CD14-positive monocyte (primary cell): Measurements from ENCODE around the gene PLA2G6. TPM values are rescaled to one million over a fixed set of nuclear protein-coding genes. Genes with fewer than 3 reads are reported as not detected.

Experiments used
- DNase-seq, 3 donors: peaks; one replicate each; pipeline ENCODE4 v3.0.0-alpha.2; 2011 to 2022
- H2AFZ ChIP-seq: 2 replicates; pipeline ENCODE4 v1.6.0; 2012; ENCODE audit warnings: mild to moderate bottlenecking, low read depth, low read length, inconsistent platforms; ENCODE audit not compliant: insufficient read depth, poor library complexity, severe bottlenecking
- H3K27ac ChIP-seq, 2 donors: 1 replicate in 1 of 2; 2 replicates in 1 of 2; pipeline ENCODE4 v1.5.1; 2012 to 2013; ENCODE audit warnings: low read length in 2 of 2, control low read depth in 1 of 2, inconsistent platforms in 1 of 2, low read depth in 1 of 2, mild to moderate bottlenecking in 1 of 2
- H3K27me3 ChIP-seq, 2 donors: one replicate each; pipeline versions ENCODE4 v1.6.0 to v1.6.1; 2011 to 2013; ENCODE audit warnings: low read length in 2 of 2; ENCODE audit not compliant: control insufficient read depth in 2 of 2, insufficient read depth in 2 of 2
- H3K36me3 ChIP-seq, 2 donors: replicated peaks in 1 of 2; 1 replicate in 1 of 2; 2 replicates in 1 of 2; pipeline versions ENCODE4 v1.5.1 to v1.6.1; 2012 to 2013; ENCODE audit warnings: low read length in 2 of 2, control low read depth in 1 of 2, inconsistent platforms in 1 of 2, mild to moderate bottlenecking in 1 of 2; ENCODE audit not compliant: insufficient read depth in 2 of 2, control insufficient read depth in 1 of 2
- H3K4me1 ChIP-seq, 2 donors: 1 replicate in 1 of 2; 2 replicates in 1 of 2; pipeline versions ENCODE4 v1.5.1 to v1.6.1; 2012 to 2013; ENCODE audit warnings: low read length in 2 of 2, control low read depth in 1 of 2, inconsistent platforms in 1 of 2, mild to moderate bottlenecking in 1 of 2, moderate library complexity in 1 of 2; ENCODE audit not compliant: insufficient read depth in 2 of 2, control insufficient read depth in 1 of 2
- H3K4me2 ChIP-seq: replicated peaks from 2 replicates; pipeline ENCODE3; 2012; ENCODE audit warnings: low read length, moderate library complexity, mild to moderate bottlenecking; ENCODE audit not compliant: poor library complexity, severe bottlenecking; ENCODE audit errors: extremely low read depth
- H3K4me3 ChIP-seq, 3 experiments: fragments of 200-600 bp in 1 of 3; sonication (generic) in 1 of 3; replicated peaks in 1 of 3; 1 replicate in 2 of 3; 2 replicates in 1 of 3; pipeline ENCODE4 v1.5.1; 2011 to 2013; ENCODE audit warnings: low read length in 3 of 3, mild to moderate bottlenecking in 3 of 3, control low read depth in 2 of 3, low read depth in 2 of 3, inconsistent platforms in 1 of 3, moderate library complexity in 1 of 3
- H3K79me2 ChIP-seq: 2 replicates; pipeline ENCODE4 v1.6.0; 2012; ENCODE audit warnings: mild to moderate bottlenecking, control low read depth, inconsistent platforms, low read length, moderate library complexity; ENCODE audit not compliant: insufficient read depth
- H3K9ac ChIP-seq: 2 replicates; pipeline ENCODE4 v1.6.0; 2017; ENCODE audit warnings: low read length, mild to moderate bottlenecking; ENCODE audit not compliant: insufficient read depth, poor library complexity, severe bottlenecking
- H3K9me3 ChIP-seq, 2 donors: replicated peaks in 1 of 2; 1 replicate in 1 of 2; 2 replicates in 1 of 2; pipeline versions ENCODE4 v1.5.1 to v1.6.1; 2012 to 2013; ENCODE audit warnings: low read length in 2 of 2, control low read depth in 1 of 2; ENCODE audit not compliant: control insufficient read depth in 1 of 2, insufficient read depth in 1 of 2
- H4K20me1 ChIP-seq: 2 replicates; pipeline ENCODE4 v1.6.0; 2012; ENCODE audit warnings: mild to moderate bottlenecking, low read length, control low read depth, moderate library complexity; ENCODE audit not compliant: insufficient read depth
- H3K27ac Mint-ChIP-seq, 7 donors: one replicate each; pipeline ENCODE4 v1.8.0; 2020; ENCODE audit warnings: mild to moderate bottlenecking in 7 of 7, mixed read lengths in 7 of 7, moderate library complexity in 6 of 7, inconsistent platforms in 2 of 7
- H3K27me3 Mint-ChIP-seq, 3 donors: one replicate each; pipeline ENCODE4 v1.8.0; 2021 to 2022; ENCODE audit warnings: low read depth in 3 of 3, mild to moderate bottlenecking in 3 of 3, mixed read lengths in 3 of 3, moderate library complexity in 3 of 3, inconsistent platforms in 1 of 3
- H3K36me3 Mint-ChIP-seq, 2 donors: one replicate each; pipeline ENCODE4 v1.8.0; 2020; ENCODE audit warnings: mixed read lengths in 2 of 2, inconsistent platforms in 1 of 2, mild to moderate bottlenecking in 1 of 2
- H3K4me1 Mint-ChIP-seq: one replicate; pipeline ENCODE4 v1.8.0; 2020; ENCODE audit warnings: mild to moderate bottlenecking, mixed read lengths
- H3K4me3 Mint-ChIP-seq, 2 donors: one replicate each; pipeline ENCODE4 v1.8.0; 2020; ENCODE audit warnings: mild to moderate bottlenecking in 2 of 2, mixed read lengths in 2 of 2, moderate library complexity in 1 of 2
- H3K9me3 Mint-ChIP-seq, 7 donors: one replicate each; pipeline ENCODE4 v1.8.0; 2020 to 2022; ENCODE audit warnings: mixed read lengths in 7 of 7, mild to moderate bottlenecking in 6 of 7, moderate library complexity in 6 of 7, inconsistent platforms in 2 of 7
- CTCF ChIP-seq: fragments of 200-600 bp; IDR thresholded peaks from one replicate; pipeline ENCODE4 v1.8.0; 2022; ENCODE audit warnings: antibody characterized with exemption, mild to moderate bottlenecking
- WGBS: methylation state at CpG from one replicate; pipeline ENCODE4 v1.1.5; 2013; ENCODE audit warnings: missing lambda C conversion rate; ENCODE audit not compliant: insufficient coverage; 5-methylcytosine and 5-hydroxymethylcytosine counted together
- intact Hi-C, 2 donors: fragments of 100-400 bp; cut with micrococcal nuclease; formaldehyde crosslinking; loops; one replicate each; pipeline versions ENCODE4 v1.15.0 to v1.15.1; 2023
- polyA plus RNA-seq, 3 donors: library from polyadenylated mRNA; depleted of rRNA in 1 of 3; unstranded in 2 of 3; stranded (reverse) in 1 of 3; fragments of 300-500 nt in 2 of 3; fragments of >200 nt in 1 of 3; fragmentation: Illumina TruSeq in 2 of 3; gene quantifications; 1 replicate in 2 of 3; 2 replicates in 1 of 3; pipeline ENCODE4 v1.2.3, GENCODE V29; 2012 to 2021

The PLA2G6 gene
- polyA plus RNA-seq, 3 donors: 0.43 to 8.3 (median 0.62) TPM

- intact Hi-C loops: loop anchor here in 1 of 2 donors (5.0 kb wide), 1 partner anchor 39 kb away; the partner anchor contains the start of gene BAIAP2L2
- no peak overlapping the region for H3K27ac Mint-ChIP-seq
- Histone ChIP-seq H3K27ac (no peak overlapping the region), H3K9me3 (no peaks in the 10 kb centered on the region), H3K36me3 (peaks cover 50 to 53% of the 10 kb centered on the region in 2 donors), H2AFZ (no peak overlapping the region), H3K4me3 (no peak overlapping the region), H3K27me3 (no peaks in the 10 kb centered on the region), H3K4me1 (no peaks in the 10 kb centered on the region), H3K79me2 (no peaks in the 10 kb centered on the region), H3K9ac (no peak overlapping the region), H4K20me1 (no peaks in the 10 kb centered on the region), H3K4me2 (no peak overlapping the region)
- peaks cover 30 to 53% of the 10 kb centered on the region in 2 donors for H3K36me3 Mint-ChIP-seq
- peaks cover 0 to 7% (median 1%) of the 10 kb centered on the region in 3 donors for H3K27me3 Mint-ChIP-seq
- peaks cover 0 to 2% (median 0%) of the 10 kb centered on the region in 7 donors for H3K9me3 Mint-ChIP-seq
- DNase-seq: no peak
- TF ChIP-seq CTCF: no peak
- H3K4me1 Mint-ChIP-seq: no peaks in the 10 kb centered on the region
- 94% methylated on average over 12 of the region's 28 CpGs for WGBS
- no peak overlapping the region for H3K4me3 Mint-ChIP-seq
These were observed 108.2 kb downstream of the PLA2G6 start for GRCh38 chr22:38073150-38074130.

DNA sequence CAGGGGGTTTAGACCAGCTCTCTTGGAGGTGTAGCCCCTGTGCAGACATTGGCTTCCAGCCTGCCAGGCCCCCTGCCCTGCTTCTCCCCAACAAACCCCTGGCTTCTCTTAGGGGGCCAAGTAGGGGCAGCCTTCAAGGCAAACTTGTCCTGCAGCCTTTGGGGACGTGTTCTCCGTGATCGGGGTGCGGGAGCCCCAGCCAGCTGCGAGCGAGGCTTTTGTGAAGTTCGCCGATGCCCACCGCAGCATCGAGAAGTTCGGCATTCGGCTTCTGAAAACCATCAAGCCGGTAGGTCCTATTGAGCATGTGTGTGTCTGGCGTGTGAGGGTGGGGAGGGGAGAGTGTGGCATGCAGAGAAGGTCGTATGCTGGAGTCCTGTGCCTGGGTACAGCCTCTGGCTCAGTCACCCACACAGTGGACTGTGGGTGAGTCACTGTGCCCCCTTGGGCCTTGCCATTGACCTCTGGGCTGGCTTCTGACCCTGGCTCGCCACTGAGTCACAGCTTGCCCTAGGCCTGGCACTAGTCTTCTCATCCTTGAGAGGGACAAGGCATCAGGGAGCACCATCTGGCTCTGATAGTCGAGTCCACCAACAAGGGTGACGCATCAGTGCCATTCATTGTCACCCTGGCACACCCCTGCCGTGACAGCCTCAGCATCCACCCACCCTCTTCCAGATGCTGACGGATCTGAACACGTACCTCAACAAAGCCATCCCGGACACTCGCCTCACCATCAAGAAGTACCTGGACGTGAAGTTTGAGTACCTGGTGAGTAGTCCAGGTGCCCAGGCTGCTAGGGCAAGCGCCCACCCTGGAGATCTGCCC is 109.1 kb downstream of the PLA2G6 start:
- intact Hi-C loops: loop anchor here in 1 of 2 donors (5.0 kb wide), 1 partner anchor 40 kb away; the partner anchor contains the start of gene BAIAP2L2
- no peaks in the 10 kb centered on the region for H3K9me3 ChIP-seq
- H3K79me2 ChIP-seq: no peaks in the 10 kb centered on the region
- H3K9ac ChIP-seq: no peak overlapping the region
- no peak for DNase-seq
- Mint-ChIP-seq H3K36me3 (peaks cover 35 to 62% of the 10 kb centered on the region in 2 donors), H3K4me1 (no peaks in the 10 kb centered on the region), H3K27ac (peak overlapping the region in 1 of 7 donors; percentile 19), H3K9me3 (peaks cover 0 to 2% (median 0%) of the 10 kb centered on the region in 7 donors), H3K27me3 (peaks cover 0 to 5% (median 1%) of the 10 kb centered on the region in 3 donors), H3K4me3 (no peak overlapping the region)
- H3K27ac ChIP-seq: no peak overlapping the region
- no peak overlapping the region for H3K4me3 ChIP-seq
- no peaks in the 10 kb centered on the region for H3K4me1 ChIP-seq
- no peak overlapping the region for H2AFZ ChIP-seq
- H3K27me3 ChIP-seq: no peaks in the 10 kb centered on the region
- 98% methylated on average over 25 of the region's 25 CpGs for WGBS
- no peak overlapping the region for H3K4me2 ChIP-seq
- no peak for TF ChIP-seq CTCF
- peaks cover 58 to 62% of the 10 kb centered on the region in 2 donors for H3K36me3 ChIP-seq
- H4K20me1 ChIP-seq: no peaks in the 10 kb centered on the region
